ENCODE measurements around the gene LZTS2.

Gene LZTS2

DNA sequence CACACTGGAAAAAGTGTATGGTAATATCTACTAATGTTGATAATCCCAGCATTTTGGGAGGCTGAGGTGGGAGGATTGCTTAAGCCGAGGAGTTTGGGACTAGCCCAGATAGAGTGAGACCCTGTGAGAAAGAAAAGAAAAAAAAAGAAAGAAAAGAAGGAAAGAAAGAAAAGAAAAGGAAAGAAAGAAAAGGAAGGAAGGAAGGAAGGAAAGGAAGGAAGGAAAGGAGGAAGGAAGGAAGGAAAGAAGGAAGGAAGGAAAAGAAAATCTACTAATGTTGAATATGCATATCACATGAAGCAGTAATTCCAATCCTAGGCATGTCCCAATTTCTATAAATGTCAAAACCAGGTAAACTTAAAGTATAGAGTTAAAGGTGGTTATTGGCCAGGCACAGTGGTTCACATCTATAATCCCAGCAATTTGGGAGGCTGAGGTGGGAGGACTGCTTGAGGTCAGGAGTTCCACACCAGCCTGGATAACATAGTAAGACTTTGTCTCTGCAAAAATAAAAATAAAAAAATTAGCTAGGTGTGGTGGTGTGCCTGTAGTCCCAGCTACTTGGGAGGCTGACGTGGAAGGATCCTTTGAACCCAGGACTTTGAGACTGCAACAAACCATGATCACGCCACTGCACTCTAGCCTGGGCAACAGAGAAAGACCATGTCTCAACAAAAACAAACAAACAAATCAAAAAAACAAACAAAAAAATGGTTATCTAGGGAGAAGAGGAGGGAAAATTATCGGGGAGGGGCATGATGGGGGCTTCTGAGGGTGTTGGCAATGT, 57.0 kb downstream of the LZTS2 start:
- no peak for DNase-seq
